AG08395 (cell line): ENCODE results near the gene HEATR1.

Experiments
- DNase-seq: peaks from one replicate; pipeline ENCODE4 v3.0.0; 2012; ENCODE audit warnings: mixed read lengths, low spot score

Gene HEATR1

GRCh38 chr1:236536540-236536939 is 67.8 kb downstream of the HEATR1 start:
- DNase-seq: no peak

- DNase-seq: no peak
Observed at GRCh38 chr1:236535662-236536161, 68.6 kb downstream of the HEATR1 start.

- DNase-seq: no peak
Observed at GRCh38 chr1:236535190-236535589, 69.1 kb downstream of the HEATR1 start.

GRCh38 chr1:236534151-236534651 is 70.1 kb downstream of the HEATR1 start:
- peak; percentile 60 for DNase-seq

DNA sequence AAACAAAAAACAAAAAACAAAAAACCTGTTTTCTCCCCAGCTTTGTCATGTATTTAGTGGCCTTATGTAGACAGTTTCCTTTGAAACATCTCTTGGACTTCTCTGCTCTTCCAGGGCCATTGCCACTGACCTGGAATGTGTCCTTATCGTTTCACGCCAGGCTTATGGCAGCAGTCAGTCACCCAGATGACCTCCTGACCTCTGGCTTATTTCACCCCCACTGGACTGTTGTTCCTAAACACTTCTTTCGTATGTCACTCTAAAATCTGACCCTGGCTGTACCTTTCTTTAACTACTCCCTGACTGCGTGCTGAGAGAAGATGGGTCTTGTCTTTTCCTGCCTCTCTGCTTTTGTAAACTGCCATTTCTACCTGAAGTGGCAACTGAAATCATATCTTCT is 71.5 kb downstream of the HEATR1 start:
- DNase-seq: no peak

DNA sequence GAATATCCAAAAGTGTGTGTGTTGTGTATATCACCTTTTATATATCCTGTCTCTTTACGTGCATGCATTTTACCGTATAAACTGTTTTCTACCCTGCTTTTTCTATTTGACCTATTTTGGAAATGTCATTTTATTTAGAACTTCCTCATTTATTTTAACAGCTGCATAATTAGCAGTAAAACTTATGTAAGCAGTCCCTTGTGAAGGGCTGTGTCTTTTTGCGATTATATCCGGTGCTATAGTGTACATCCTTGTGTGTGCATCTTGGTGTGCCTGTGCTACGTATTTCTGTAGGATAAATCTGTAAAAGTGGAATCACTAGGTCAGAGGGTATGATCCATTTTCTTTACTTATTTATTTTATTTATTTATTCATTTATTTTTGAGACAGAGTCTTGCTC is 73.4 kb downstream of the HEATR1 start:
- no peak for DNase-seq

DNA sequence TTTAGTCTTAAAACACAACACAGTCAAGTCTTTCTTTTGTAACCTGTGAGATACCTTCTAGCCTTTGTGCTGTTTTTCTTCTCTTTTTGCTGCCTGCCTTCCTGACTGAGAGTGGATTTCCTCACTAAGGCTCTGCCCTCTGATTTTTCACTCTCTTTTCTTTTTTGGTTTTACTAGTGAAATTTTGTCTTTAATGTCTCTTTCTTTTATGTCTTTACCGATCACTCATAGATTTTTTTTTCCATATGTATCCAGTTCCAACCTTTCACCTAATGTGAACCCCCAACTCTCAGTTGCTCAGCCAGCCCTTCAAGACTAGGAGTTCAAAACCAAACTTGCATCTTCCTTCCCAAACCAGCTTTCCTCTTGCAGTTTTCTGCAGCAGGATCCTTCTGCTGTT is 74.0 kb downstream of the HEATR1 start:
- DNase-seq: no peak

DNA sequence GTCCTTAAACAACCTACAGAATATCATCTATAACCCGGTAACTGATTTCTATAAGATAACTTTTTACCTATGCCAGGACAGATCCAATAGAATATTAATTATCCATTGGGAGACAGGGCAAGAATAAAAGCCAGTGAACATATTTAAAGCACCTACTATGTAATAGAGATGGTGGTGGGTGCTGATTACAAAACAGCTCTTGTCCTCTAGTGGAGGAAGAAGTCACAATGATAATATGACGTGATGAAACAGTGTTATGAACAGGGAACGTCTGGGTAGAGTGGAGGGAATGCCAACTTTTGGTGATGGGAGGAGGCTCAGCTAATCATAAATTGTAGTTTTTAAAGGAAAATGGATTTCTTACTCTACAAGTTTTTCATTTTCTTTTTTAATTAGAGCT is 78.2 kb downstream of the HEATR1 start:
- DNase-seq: no peak

DNA sequence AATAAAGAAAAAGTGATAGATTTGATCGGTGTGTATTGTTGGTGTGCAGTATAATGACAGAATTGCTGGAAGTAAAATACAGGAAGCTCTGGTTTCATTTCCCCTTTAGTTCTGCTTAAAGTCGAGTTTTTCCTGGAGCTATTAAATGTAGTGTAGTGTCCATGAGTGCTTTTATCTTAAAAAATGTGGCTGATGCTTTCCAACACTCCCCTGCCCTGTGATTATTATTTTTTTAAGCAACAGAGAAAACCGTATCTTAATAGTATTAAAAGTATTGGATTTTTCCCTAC is 79.5 kb downstream of the HEATR1 start:
- DNase-seq: no peak

DNA sequence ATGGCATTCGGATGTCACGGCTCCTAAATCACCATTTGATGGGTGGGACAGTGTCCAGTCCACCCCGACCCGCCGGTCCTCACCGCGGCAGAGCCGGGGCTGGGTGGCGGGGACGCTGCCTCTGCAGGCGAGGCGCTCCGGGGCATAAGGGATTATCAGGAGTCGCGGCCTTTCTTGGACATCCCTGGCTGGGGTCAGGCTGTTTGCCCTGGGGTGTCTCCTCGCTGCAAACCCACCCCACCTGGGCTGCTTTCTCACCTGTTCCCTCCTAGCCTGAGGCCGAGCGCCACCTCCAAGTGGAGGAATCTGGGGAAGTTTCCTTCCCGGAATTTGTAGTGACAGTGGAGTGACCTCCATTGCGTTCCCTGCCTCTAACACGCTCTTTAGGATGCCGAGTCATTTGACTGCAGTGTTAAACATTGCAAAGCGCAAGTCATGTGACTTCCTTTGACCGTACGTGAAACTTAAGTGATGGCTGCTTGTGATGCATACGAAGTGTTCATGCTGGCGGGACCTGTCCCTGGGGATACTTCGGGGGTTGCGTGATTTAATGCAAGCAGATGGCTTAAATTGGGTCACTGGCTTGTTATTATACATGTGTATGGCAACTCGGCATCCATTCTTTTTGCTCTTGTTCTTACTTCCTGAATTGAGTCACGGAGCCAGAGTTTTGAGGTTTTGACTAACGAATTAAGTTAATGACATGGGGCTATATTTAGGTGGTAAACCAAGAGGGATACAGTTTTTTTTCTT is 80.0 kb downstream of the HEATR1 start:
- DNase-seq: peak; percentile 77

DNA sequence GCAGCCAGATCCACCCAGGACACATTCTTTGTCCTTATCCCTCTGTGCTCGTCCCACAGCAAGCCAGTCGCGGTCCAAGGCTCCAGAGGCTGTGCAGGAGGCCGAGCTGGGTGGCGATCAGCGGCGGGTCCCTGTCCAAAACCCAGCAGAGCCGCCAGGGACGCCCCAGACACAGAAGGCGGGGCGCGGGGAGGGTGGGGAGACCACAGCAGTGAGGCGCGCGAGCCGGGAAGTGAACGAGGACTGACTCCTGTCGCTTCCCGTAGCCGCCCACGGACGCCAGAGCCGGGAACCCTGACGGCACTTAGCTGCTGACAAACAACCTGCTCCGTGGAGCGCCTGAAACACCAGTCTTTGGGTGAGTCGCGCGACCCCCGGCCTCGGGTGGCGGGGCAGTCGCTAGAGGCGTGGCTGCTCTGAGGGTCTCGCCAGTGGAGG is 80.6 kb downstream of the HEATR1 start, which contains the start of gene LGALS8:
Gene LGALS8, plus strand, starts transcription at position 279 of the 438 bp plus-strand sequence. CDS start 2,089 bp downstream, outside the sequence.
- peak; percentile 90 for DNase-seq

DNA sequence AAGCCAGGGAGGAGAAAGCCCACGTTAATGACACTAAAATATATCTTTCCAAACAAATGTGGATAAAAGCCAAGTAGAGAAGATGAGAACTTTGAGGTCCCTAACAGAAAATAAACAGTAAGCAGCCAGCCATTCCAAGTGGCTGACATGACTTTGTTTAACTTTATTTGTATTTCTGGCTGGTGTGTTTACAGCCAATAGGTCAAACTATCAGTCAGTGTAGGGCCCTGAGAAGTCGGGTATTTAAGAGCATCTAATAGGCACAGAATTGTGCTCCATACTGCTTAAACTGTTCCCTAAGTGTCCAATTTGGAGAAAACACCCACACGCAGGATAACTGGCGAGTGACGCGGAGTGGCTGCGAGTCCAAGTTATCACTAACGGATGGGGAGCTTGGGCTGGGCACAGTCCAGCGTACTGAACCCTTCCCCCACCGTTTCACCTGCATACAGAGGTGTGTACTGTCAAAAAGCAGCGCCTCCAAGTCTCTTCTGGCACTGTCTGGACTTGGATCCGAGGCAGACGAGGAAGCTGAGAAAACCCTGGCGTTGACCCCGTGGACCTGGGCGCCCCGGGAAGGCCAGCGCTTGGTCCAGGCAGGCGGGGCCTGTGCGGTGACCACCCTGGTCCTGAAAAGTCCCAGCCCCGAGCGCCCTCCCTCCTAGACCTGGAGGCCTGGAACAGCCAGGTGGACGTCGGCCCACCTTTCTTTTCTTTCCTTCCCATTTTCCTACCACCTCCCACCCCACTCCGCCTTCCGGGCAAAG is 81.2 kb downstream of the HEATR1 start:
- DNase-seq: no peak

GRCh38 chr1:236520445-236521005 is 83.8 kb downstream of the HEATR1 start:
- no peak for DNase-seq

- DNase-seq: no peak
Observed at GRCh38 chr1:236518322-236518721, 86.0 kb downstream of the HEATR1 start.

DNA sequence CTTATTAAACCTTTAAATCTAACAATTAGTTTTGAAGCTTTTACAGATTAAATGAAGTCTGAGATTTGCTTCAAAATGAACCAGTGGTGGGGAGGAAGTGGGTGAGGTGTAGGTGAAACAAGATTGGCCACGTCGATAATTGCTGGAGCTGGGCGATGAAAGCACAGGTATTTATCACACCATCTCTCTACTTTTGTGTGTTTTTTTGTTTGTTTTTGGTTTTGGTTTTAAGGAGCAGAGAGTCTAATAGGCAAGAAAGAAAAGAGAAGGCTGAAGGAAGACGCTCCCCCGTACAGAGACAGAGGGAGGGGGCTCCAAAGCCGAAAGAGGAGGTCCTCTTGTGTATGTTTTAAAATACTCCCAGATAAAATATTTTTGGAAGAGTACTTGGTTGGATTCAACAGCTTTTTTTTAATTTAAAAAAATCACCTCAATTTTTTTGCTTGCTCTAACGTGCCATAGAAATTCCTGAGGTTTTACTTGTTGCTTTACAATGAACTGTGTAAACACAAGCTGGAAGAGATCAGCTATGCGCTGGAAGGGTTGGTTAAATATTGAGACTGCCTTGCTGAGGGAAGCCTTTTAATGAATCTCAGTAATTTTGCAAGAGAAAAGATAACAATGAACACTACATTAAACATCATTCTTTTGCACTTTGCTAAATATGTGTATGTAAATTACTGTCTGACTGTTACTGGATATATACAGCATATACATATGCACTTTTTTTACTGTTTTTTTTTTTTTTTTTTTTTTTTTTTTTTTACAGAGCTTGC is 87.2 kb downstream of the HEATR1 start:
- DNase-seq: peak; percentile 47

DNA sequence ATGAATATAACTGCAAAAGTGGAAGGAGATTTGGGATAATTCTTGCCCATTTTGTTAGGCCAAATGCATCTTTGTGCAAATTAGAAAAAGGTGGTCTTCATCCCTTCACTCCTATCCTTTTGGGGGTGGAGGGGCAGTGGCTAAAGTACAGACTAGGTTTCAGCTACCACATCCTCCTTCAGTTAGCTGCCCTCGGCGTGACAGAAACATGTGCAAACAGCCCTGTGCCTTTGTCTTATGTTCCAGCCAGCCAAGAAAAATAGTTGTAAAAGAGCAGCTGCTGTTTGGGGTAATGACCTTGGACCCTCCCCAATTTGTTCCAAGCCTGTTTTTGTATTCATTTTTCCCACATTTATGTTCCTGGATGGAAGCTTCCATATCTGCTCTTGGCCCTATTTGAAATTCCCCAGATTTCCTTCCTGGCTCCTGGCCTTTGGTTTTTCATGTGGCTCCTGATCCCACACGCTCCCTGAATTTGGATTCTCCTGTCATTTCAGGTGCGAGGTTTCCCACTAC is 88.8 kb downstream of the HEATR1 start:
- no peak for DNase-seq

- DNase-seq: no peak
Observed at GRCh38 chr1:236514703-236515442, 89.4 kb downstream of the HEATR1 start.

DNA sequence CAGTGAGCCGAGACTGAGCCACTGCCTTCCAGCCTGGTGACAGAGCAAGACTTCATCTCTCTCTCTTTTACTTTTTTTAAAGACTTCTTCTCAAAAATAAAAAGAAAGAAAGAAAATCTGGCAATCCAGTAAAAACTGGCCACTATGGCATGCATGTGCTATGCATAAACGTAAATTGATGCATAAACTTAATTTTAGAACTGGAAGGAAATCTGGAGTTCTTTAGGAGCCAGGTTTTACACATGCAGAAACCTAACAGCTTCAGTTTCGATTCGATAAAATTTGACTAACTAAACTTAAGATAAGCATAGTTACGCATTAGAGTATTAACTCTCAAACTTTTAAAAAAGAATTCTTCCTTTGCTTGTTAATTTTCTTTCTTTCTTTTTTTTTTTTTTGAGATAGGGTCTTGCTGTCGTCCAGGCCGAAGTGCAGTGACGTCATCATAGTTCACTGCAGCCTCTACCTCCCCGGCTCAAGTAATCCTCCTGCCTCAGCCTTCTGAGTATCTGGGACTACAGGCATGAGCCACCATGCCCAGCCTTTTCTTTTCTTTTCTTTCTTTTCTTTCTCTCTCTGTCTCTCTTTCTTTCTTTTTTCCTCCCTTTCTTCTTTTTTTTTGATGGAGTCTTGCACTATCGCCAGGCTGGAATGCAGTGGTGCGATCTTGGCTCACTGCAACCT is 92.4 kb downstream of the HEATR1 start:
- no peak for DNase-seq

DNA sequence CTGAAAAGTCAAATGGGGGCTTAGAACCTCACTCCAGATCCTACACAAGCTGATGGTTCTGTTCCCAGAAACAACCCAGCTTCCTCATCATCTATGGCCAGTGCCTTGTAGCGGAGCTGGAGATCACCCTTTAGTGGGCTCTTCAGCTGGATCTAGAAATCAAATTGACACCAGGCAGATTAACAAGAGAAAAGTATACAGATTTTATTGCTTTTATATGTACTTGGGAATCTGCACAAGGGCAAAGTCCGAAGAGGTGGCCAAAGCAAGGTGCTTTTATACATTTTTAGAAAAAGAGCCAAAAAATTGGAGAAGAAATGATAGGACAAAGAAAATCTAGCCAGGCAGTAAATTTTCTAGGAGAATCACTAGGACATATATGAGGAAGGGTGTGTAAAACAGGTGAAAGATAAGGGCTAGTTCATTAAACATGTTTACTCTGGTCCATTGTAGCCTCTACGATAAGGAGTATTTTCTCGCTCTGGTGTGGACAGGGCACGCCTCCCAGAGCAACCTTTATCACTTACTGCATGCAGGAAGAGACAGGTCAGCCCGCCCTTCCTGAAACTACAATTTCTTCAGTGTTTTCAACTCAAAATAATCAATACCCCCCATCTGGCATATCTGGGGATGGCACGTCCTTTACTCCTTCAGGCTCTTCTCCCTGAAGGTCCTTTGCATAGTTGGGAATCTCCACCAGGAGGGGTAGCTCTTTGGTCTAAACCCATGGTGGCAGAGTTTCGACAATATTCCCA is 94.5 kb downstream of the HEATR1 start:
- no peak for DNase-seq

GRCh38 chr1:236509203-236509602 is 95.1 kb downstream of the HEATR1 start:
- no peak for DNase-seq
